Activated CD4-positive, alpha-beta T cell treated with anti-CD3 and anti-CD28 coated beads for 4 hours (primary cell): ENCODE results near the gene TSPAN18.

Source experiments
- DNase-seq, 2 donors: peaks; one replicate each; pipeline ENCODE4 v3.0.0-alpha.2; 2020

The TSPAN18 gene

DNA sequence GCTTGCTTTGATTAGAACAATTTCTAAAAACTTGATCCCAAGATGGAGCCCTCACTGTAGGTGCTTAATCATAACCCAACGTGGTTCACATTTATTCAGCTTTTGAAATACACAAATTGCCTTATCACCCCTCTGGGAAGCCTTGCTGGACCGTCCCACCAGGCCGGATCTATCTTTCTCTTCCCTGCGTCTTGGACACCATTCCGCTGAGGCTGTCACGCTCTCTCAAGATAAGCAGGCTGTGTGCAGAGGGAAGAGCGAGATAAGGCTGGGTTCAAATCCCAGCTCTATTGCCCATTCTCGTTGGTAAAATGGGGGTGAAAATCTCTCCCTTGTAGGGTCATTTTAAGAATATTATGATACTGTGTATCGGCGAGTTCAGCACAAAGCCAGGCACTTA is 244.4 kb downstream of the TSPAN18 start:
- DNase-seq = no peak

DNA sequence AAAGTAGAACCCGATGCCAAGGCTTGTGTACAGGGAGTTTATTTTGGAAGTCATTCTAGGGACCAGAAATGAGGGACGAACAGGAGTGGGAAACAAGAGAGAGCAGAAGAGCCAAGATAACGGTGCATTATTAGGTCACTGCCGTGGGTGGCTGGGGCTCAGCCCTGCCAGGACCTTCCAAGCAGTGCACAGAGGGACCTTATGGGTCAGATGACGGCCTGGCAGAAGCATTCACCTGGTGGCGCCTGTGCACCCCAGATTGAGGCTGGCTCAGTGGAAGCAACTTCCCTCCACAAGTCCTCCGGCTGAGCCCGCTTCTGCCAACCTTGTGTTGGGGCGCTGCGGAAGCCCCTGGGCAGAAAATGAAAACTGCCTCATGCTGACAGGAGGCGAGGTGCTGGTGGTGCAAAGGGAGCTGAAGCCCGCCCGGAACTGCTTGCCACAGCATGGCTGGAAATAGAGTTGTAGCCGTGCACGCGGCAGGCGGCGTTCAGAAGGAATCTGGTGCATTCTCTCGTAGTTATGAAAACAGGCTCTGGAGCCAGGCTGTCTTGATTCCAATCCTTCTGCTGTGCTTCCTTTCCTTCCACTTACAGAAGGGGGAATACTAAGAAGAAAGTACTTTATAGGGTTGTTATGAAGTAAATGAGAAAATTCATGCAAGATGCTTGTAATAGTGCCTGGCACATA is 246.1 kb downstream of the TSPAN18 start:
- no peak for DNase-seq

DNA sequence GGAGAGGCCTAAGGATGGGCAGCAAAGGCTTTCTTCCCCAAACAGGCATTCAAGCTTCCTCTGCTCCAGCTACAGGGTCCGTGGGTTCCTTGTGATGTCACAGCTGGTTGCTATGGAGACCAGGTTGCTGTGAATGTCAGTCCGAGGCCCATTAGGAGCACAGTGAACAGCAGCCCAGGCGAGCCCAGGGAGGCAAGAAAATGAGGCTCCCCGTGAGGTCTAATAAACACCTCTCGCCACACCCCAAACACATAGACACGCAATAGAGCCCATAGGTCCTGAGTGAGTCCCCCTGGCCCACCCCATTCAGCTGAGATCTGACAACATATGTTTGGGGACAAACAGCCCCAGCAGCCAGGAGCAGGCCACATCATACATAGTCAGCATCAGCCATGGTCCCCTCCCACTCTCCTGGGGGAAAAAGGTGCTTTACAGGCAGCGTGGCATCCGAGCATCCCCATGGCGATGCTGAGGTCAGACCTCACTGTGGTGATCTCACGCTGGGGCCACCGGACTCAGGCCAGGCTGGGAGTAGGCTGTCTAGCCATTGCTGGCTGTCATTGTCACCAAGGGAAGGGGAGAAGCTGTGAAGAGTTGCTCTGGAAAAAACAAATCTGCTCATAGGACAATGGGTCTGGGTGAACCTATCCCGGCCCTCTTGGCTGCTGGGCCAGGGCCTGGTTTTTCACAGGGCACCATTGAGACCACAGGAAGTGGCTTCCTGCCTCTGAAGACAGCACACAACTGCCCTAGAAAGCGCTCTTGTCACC is 247.1 kb downstream of the TSPAN18 start:
- DNase-seq = no peak

DNA sequence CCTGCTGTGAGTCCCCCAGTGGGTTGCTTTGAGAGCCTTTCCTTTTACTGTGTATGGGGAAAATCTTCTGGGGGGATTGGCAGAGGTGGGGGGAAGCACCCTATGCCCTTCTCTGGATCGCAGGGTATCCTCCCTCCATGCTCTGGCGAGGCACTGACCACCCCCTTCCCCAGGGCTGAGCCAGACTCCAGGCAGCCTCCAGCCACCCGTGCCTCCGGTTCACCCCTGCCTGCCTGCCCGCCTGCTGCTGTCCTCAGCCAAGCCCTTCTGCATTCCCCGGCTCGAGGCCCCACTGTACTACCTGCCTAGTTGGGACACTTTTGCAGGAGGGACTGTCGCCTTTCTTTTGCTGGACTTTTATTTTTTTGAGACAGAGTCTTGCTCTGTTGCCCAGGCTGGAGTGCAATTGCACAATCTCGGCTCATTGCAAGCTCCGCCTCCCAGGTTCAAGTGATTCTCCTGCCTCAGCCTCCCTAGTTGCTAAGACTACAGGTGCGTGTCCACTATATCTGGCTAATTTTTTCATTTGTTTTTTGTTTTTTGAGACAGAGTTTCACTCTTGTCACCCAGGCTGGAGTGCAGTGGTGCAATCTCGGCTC is 247.7 kb downstream of the TSPAN18 start:
- no peak for DNase-seq

DNA sequence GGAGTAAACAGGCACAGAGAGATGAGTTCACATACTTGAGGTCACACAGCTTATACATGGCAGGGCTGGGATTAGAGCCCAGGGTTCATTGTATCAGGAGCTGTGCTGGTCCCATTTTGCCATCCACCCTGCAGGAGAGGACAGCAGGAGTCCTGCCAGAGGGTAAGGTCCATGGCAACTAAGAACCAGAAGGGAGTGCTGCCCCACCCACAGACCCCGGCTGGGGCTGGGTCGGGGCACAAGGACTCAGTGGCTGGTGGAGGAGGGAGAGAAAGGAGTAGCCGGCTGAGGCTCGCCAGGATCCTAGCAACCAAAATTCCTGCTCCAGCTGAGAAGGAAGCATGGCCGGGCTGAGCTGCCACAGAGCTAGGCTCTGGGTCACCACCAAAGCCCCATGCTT is 249.8 kb downstream of the TSPAN18 start:
- no peak for DNase-seq

DNA sequence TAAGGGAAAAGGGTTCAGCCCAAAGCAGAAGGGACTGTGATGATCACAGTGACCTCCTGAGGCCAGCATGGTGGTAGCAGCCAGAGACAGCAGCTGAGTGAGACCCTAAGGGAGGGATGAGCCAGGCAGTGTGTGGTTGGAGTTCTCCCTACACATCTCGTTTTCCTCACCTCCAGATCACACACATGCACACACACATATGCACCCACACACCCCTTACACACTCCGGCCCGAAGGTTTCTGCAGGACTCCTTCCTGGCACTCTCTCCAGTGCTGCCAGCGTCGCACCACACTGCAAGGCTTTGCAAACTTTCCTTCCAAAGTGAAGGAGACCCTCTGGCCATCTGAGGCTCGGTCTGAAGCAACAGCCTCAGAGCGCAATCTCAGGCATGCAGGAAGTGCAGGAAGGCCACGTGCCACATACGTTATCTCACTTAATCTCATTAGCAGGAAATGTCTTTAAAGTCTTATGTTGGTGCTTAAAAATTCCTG is 250.8 kb downstream of the TSPAN18 start:
- no peak for DNase-seq

DNA sequence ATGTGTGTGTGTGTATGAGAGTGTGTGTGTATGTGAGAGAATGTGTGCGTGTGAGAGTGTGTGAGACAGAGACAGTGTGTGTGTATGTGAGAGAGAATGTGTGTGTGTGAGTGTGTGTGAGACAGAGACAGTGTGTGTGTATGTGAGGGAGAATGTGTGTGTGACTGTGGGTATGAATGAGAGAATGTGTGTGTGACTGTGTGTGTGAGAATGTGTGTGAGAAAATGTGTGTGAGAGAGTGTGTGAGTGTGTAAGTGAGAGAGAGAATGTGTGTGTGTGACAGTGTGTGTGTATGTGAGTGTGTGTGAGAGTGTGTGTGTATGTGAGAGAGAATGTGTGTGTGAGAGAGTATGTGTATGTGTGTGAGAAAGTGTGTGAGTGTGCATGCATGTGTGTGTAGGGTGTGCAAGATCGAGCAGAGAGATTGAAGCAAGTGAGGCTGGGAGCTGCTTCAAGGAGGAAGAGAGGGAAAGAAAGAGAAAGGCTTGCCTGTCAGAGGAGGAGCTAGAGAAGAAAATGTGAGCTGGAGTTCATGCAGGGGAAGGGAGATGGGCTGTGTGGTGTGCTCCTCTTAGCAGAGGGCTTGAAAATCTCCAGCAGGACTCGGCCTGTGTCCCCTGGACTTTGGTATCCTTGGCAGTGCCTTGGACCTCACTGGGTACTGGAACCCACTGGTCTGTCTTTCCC is 251.7 kb downstream of the TSPAN18 start:
- DNase-seq = no peak

DNA sequence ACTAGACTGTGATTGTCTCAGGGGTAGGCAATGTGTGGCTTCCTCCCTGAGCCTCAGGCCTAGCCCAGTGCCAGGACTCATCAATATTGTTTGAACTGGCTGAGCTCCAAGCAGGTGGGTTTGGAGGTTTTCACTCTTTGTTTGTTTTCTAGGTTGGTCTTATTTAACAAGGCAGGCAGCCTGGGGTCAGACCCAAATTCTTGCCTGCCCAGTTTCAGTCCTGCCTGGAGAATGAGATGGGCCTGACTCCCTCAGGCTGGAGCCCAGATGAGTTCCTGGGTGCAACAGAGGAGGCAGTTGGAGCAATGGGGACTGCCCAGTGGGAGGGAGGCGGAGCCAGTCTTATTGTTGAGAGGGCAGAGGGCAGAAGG is 252.2 kb downstream of the TSPAN18 start:
- DNase-seq = no peak

DNA sequence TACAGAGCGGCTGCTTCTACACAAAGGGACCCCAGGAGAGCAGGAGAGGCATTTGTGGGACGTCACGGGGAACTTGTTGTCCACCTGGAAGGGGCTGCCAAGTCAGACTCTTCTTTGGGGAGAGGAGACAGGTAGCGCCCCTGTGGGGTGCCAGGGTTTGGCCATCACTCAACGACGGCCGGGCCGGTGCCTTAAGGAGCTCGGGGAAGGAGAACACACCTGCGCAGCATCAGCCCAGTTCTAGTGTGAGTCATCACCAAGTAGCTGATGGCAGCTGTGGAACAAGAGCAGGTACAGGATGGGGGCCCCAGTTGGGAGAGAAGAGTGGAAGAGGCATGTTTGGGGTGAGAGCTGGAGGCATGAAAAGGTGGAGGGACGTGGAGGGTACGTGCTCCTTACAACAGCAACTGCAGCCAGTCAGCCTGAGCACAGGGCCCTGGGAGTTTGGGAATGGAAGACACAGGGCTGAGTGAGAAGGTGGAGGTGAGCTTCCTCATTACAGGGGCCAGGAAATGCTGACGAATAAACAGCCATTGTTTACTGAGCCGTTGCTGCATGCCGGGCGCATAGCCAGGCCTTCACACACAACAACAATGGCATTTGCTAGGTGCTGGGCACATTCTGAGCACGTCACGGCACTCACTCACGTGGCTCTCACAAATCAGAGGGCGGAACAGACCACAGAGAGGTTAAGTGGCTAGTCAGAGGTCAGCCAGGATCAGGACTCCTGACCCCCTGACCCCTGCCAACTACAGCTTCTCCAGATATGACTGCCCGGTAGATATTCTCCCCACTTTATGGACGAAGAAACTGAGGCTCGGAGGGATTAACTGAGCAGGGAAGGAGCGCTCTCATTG is 253.0 kb downstream of the TSPAN18 start:
- no peak for DNase-seq

DNA sequence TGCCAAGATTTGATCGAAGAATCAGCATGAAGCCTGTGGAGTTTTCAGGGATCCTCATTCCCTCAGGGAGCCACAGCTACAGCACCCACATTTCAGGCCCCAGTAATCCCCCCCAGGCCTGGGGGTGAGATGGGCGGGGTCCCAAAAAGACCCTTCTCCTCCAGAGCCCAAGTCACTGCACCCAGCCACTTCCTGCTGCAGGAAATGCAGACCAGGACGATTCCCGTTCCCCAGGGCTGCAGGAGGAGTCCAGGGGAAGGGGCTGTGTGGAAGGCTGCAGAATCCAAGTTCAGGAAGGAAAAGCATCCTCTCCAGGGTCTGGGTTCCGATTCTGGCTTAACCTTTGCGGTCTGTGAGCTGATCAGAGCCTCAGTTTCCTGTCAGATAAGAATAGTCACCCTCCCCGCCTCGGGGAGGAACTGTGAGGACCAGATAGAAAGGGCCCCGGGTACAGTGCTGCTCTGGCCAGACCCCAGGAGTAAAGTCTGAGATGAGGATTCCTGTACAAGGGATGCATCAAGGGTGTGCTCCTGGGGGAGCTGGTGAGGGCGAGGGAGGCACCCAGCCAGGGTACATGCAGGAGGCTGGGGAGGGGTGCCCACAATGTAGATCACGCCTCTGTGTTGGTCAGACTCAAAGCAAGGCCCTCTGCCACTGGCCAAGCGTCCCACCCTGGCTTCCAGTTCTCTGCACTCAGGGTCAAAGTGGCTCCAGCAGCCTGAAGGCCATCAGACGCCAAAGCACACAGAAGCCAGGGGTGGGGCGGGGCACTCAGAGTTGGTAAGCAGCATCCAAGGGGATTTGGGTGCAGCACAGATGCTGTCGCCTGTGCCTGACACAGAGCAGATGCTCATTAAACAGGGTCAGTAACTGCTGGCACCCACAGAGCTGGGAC is 254.0 kb downstream of the TSPAN18 start:
- no peak for DNase-seq
